HG03521 (cell line): Measurements from ENCODE around the gene TNFRSF11A.

Source experiments
- ATAC-seq: cut with Tn5 transposase; IDR thresholded peaks from one replicate; pipeline ENCODE4 v1.9.1; 2021; ENCODE audit warnings: mild to moderate bottlenecking, moderate library complexity; ENCODE audit not compliant: unreplicated experiment

Gene TNFRSF11A

DNA sequence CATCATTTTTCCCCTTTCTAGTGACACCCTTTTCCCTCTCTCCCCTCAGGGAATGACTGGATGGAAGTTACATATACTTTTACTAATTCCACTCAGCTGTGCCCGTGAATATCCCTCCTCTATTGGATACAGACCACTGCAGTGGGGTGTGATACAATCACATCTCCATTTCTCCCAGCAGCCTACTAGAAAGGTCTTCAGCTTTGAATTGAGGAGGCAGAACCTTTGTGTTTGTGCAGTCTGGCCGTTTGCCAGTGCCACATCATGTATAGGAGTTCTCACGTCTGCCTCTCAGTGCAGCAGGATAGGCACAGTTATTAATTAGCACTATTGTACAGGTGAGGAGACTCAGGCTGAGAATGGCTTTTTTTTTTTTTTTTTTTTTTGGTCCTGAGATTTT lies 16.4 kb downstream of the TNFRSF11A start:
- ATAC-seq, result no peak

- no peak for ATAC-seq
These were observed 17.8 kb downstream of the TNFRSF11A start for GRCh38 chr18:62342884-62343283.

- no peak for ATAC-seq
These were observed 18.2 kb downstream of the TNFRSF11A start for GRCh38 chr18:62343316-62343715.

GRCh38 chr18:62345909-62346308 lies 20.8 kb downstream of the TNFRSF11A start:
- no peak for ATAC-seq

DNA sequence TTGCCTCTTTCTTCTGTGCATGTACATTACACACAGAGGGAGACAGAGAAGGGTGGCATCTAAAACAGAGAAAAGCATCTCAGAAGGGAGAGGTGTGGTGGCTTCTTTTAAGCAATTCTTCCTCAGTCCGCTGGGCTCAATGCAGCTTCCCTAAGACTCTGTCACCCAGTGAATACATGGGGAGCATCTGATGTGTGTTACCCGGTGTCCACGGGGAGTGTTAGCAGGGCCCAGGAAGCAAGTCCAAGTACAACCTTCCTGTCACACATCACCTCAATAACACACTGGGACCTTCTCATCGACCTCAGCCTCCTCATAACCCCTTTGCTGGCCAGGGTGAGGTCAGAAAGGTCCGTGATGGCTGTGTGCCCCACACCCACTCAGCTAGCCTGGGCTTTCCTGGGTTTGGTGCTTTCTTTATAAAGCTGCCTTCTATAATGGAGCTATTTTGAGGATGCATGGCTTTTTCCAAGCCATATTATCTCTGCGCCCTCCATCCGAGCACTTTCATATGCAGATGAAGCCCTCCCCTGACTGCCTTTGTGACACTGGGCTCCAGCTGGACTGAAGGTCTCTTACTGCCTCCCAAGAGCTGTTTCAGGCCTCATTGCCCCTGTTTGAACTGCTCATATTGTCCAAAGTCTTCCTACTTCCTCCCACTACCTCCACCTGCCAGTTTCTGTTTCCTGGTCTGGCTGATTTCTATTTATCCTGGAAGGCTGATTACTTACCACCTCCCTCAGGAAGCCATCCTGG lies 21.4 kb downstream of the TNFRSF11A start:
- ATAC-seq, result no peak

- no peak for ATAC-seq
These were observed 22.0 kb downstream of the TNFRSF11A start for GRCh38 chr18:62347089-62347506.

DNA sequence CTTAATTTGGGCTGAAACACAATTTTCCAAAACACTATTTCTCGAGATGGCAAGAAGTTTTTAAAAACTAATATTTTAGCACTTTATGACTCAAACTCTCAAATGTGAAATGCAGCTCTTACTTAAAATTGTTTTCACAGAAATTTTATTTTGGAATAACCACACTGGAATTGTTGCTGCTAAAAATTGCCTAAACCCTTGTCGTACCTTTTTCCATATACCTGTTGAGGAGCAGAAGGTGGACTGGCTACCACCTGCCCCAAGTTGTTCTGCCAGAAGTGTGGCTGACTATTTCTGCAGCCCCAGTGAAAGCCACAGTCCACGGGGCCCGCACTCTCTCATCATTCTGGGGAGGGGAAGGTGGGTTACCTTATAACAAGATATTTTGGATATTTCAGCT lies 23.4 kb downstream of the TNFRSF11A start:
- ATAC-seq, result no peak

DNA sequence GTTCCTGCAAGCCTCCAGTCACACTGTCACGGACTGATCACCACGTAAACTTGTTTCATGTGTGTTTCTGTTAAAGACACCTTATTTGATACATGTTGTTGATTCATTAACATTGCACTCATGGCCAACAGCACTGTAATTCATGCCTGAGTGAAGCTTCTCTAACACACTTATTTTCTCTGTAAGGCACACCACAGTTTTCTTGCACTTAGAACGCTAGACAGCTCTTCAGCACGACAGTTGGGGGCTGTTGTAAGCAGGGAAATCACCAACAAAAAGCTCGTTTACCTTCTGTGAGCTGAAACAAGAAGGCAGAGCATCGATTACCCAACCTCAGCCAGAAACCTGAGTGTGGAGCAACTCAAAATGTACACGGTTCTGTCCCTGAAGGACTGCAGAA lies 28.1 kb downstream of the TNFRSF11A start:
- ATAC-seq, result no peak

- ATAC-seq, result no peak
These were observed 29.0 kb downstream of the TNFRSF11A start for GRCh38 chr18:62354151-62354550.

DNA sequence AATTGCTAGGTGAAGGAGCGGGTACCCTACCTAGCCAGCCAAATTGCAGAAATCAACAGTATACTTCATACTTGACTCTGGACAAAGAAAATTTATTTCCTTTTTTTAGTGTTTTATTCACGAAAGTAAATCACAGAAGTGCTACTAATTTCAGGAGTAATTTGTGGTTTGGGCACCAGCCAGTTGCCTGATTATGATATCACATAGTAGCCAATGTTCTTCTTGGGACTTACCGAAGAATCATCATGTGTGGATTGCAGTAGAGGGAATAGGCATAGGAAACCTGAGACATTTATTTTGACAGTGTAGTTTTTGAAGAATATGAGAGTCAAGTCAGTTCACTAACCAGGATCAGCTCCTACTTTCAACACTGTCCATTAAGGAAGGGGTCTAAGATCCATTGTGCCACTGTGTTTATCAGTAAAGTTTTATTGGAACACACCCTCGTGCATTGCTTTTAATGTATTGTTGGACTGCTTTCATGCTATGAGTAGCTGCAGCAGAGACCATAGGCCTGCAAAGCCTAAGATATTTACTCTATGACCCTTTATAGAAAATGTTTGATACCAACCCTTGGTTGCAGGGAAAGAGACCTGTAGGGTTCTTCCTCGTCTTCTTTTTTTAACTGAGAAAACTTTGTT lies 32.1 kb downstream of the TNFRSF11A start:
- no peak for ATAC-seq

- ATAC-seq, result no peak
These were observed 35.7 kb downstream of the TNFRSF11A start for GRCh38 chr18:62360805-62361204.

GRCh38 chr18:62361288-62361687 lies 36.2 kb downstream of the TNFRSF11A start:
- no peak for ATAC-seq

- ATAC-seq, result no peak
These were observed 39.4 kb downstream of the TNFRSF11A start for GRCh38 chr18:62364558-62364957.

DNA sequence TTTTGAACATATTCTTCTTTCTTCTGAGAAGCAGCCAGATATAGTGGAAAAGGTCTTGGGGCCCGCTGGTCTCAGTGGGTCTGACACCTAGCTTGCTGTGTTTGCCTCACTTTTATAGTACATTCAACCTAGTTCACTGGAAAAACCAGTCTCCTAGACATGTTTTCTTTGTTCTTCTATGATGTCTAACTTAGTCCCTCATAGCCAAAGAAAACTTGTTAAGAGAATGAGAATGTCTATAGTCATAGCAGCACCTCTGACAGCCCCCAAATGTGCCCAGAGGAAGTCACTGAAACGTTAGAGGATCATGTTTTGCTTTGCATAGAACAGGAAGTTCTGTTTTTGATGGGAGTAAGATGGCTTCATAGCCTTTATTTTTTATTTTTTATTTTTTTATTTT lies 40.3 kb downstream of the TNFRSF11A start:
- no peak for ATAC-seq

DNA sequence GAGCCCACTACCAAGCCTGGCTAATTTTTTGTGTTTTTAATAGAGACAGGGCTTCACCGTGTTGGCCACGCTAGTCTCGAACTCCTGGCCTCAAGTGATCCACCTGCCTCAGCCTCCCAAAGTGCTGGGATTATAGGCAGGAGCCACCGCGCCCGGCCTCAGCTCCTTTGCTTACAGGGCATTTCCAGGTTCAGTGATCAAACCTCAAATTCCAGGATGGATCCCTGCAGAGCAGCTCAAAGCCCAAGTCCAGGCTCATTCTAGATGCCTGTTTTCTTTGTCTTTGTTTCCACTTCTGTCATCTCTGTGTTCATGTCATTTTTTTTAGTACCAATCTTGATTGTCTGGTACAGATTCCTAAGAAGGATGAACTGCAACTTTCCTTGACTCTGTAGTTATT lies 41.9 kb downstream of the TNFRSF11A start:
- ATAC-seq, result no peak

DNA sequence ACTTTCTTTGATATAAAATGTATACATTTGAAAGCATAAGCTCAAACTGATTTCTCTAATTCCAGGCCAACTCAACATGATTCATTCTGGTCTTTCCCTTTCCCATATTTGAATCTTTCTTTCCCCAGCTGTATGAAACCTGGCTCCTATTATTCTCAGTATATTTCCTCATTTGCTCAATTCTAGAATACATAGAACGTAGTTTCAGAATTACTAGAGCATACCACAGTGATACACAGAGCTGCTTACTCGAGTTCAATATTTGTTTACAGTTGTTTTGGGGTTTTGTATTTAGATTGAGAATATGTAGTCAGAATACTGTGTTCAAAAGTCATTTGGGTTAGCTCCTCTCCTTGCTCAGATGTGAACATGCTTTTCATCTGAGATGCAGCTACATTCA lies 43.0 kb downstream of the TNFRSF11A start:
- peak; percentile 49 for ATAC-seq

DNA sequence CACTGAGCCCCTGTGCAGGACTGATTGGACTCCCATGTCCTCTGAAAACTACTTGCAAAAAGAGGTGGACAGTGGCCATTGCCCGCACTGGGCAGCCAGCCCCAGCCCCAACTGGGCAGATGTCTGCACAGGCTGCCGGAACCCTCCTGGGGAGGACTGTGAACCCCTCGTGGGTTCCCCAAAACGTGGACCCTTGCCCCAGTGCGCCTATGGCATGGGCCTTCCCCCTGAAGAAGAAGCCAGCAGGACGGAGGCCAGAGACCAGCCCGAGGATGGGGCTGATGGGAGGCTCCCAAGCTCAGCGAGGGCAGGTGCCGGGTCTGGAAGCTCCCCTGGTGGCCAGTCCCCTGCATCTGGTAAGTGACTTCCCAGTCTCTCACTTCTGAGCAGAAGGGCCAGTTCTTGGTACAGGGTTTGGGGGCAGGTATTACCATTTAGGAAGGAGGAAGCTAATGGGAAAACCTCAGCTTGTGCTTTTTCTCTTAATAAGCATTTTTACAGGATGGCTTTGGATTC lies 44.1 kb downstream of the TNFRSF11A start:
- no peak for ATAC-seq

DNA sequence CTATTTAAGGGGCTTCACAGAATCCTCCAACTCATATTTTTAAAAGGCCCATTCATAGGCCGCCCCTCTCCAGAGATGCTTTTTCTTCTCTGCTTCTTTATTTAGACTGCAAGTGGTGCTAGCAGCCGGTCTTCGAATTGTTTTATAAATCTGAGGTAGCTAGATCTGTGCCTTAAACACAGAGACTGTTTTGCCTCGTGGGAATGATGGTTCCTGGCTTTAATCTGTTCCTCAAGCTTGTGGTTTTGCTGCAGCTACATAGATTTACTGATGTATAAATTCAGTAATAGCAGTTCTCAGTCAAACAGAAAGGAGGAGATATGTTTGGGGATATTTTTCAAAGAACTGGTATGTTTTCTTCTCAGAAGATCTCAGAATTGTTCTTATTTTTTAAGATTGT lies 45.3 kb downstream of the TNFRSF11A start:
- ATAC-seq, result no peak

DNA sequence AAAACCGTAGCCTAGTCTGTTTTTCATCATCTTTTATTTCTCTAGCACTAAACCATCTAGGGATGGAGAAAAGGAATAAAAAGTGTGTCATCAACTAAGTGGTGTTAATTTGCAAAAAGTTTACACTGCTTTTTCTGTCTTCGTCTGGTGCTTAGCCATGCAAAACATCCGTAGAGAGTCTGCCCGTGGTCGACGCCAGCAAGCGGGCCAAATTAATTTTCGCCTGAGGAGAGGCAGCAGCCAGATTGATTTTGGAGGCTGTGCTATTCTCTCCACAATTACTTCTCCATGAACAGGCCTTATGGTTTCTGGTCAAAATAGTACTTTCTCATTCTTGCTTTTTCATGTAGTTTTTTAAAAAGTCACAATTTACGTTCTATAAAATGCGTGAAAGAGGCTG lies 46.3 kb downstream of the TNFRSF11A start:
- no peak for ATAC-seq

DNA sequence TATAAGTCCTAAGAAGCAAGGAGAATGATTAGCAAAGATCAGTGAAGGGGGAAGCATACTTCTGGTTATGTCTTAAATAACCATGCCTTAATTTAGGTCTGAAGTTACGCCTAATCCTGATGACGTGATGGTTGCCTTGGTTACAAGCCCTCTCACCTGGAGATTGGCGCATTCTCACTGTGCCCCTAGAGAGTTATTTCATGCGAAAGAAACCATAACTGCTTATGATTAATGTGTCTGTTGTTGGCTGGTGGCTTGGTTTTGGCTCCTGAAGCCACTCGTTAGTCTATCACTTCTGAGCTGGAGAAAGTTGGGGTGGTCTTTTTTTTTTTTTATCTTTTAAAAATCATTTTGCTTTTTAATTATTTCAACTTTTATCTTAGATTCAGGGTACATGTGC lies 47.0 kb downstream of the TNFRSF11A start:
- peak; percentile 56 for ATAC-seq

- ATAC-seq, result no peak
These were observed 47.8 kb downstream of the TNFRSF11A start for GRCh38 chr18:62372882-62373281.

- no peak for ATAC-seq
These were observed 49.4 kb downstream of the TNFRSF11A start for GRCh38 chr18:62374410-62374965.
